T47D (cell line): ENCODE measurements around the gene MYLK4.

ENCODE experiments used
- DNase-seq, 2 experiments: peaks; one replicate each; pipeline versions ENCODE4 v3.0.0 to v3.0.0-alpha.2; 2011 to 2012; ENCODE audit warnings: low read depth in 1 of 2, low spot score in 1 of 2
- JUND ChIP-seq: IDR thresholded peaks from 2 replicates; pipeline ENCODE4 v1.6.1; 2012; ENCODE audit warnings: low read depth
- in situ Hi-C: cut with HindIII; loops from 2 replicates; pipeline ENCODE4 v1.10.0; 2016; ENCODE audit warnings: low sequenced_read_pairs, low pct_unique_long_range_greater_than_20kb

MYLK4 gene

DNA sequence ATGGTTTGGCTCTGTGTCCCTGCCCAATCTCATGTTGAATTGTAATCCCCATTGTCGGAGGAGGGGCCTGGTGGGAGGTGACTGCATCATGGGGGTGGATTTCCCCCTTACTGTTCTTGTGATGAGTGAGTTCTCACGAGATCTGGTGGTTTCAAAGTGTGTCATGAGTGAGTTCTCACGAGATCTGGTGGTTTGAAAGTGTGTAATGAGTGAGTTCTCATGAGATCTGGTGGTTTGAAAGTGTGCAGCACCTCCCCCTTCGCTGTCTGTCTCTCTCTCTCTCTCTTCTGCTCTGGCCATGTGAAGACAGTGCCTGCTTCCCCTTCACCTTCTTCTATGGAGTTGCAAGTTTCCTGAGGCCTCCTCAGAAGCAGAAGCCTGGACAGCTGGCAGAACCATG is 87.6 kb downstream of the MYLK4 start:
- no peak for DNase-seq
- no peak for TF ChIP-seq JUND
- in situ Hi-C loops, result no loop called here

DNA sequence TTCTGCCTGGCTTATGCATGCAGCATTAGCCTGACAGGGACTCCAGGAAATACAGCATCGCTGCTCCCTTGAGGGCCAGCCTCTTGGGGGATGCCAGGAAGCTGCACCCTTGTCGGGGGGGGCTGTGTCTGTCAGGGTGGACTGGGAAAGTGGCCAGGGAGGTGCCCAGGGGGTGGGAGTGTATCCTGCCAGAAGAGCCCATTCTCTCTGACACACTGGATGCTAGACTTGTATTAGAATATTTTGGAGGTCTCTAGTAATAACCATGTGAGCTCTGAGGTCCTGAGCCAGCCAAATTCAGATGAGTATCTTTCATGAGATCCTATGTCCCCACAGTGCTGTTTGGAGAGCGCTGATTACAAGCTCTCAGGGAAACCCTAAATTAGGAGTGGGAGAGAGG is 89.1 kb downstream of the MYLK4 start:
- DNase-seq, result no peak
- TF ChIP-seq JUND, result no peak
- in situ Hi-C loops, result no loop called here

DNA sequence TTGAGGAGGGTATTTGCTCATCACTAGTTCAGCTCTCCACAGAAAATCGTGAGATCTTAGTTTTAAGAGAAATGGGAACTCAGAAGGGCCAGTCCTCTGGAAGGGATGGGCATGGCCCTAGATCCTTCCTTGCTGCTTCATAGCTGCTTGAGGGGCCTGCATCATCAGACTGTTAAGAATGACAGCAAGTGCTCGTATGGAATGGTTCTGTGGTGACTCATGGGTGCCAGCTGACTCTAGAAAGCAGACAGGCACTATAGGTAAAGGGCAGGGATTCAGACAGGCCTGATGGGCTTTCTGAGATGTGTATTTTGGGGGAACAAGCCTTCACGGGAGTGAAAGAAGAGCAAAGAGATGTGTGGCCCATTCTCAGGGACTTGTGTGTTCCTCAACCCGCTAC is 90.8 kb downstream of the MYLK4 start:
- no peak for TF ChIP-seq JUND
- in situ Hi-C loops, result no loop called here
- DNase-seq, result no peak

DNA sequence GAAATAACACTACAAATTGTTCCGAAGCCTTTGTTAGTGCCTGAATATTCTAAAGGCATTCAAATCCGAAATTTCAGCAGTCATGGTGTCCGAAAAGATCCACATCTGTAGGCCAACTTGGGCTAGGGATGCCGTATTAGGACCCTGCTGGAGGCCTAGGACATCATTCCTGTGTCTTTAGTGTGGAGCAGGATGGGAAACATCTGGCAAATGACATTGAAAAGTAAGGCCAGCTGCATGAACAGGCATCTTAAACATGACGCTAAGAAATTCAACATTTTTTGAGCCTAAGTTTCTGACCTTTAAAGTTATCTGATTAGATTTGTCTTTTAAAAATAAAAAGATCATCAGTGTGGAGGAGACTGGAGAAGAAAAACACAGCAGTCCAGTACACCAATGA is 91.3 kb downstream of the MYLK4 start:
- no peak for DNase-seq
- no peak for TF ChIP-seq JUND
- in situ Hi-C loops, result no loop called here

DNA sequence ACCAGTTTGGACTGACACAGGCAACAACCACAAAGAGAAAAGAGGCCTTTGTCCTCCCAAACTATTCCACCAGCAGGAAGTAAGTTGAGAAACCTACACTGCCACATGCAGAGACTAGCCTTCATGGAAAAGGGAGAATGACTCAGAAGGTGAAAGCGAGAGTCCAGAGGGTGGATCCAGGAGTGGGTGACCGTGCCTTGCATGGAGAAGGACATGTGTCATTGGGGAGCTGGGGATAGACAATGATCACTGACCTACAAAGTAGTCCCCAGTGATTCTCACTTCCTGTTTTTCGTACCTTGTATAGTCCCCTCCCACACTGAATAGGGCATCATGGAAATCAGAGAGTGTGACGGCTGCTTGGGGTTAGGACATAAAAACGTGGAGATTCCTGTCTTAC is 91.9 kb downstream of the MYLK4 start:
- no peak for TF ChIP-seq JUND
- DNase-seq, result no peak
- in situ Hi-C loops, result no loop called here

DNA sequence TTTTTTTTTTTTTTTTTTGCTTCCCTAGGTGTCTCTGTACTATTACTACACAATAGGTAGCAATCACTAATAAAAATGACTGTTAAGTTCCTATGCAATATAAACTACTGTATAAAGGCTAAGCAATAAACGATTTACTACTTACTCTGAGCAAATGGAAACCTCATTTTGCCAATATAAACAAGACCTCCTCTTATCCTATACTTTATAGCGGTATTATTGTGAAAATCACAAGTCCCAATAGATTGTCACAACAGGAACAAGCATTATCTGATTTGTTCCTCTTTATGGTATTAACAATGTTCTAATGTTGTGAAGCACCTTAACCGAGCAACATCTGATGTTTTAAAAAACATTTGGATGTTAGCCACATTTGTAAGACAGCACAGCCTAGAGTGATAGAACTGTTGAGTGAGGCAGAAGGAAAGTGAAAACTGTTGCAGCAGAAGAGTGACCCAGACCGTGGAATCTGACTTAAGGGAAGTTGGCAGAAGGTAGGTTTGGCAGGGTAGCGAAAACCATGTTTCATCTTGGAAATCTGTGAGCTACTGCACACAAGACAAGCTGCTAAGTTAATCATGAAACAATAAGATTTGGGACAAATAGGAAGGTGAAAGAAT is 94.2 kb downstream of the MYLK4 start:
- DNase-seq, result no peak
- TF ChIP-seq JUND, result no peak
- in situ Hi-C loops, result no loop called here

DNA sequence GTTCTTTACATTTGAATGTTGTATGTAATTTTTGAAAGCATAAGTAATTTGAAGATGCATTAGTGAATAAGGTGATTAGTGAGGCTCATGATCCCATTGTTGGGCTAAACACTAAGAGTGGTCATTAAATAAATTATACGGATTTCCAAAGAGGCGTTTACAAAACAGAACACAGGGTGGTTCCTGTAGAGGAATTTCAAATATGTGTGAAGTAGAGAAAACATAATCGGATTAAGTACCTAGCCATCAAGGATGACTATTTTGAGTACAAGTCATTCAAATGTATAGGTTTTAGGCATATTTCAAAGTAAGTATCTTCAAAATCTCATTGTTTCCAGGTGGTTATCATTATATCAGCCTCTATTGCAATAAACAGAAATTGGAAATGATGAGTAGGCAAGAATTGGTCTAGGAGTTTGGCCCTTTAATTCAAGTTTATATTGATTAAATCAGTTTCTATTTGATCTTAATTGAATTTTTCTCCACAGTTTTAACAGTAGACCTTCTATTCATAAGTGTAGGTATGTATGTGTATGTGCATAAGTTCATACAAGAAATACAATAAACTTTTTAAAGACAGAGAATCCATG is 94.8 kb downstream of the MYLK4 start:
- TF ChIP-seq JUND, result no peak
- in situ Hi-C loops, result no loop called here
- no peak for DNase-seq

DNA sequence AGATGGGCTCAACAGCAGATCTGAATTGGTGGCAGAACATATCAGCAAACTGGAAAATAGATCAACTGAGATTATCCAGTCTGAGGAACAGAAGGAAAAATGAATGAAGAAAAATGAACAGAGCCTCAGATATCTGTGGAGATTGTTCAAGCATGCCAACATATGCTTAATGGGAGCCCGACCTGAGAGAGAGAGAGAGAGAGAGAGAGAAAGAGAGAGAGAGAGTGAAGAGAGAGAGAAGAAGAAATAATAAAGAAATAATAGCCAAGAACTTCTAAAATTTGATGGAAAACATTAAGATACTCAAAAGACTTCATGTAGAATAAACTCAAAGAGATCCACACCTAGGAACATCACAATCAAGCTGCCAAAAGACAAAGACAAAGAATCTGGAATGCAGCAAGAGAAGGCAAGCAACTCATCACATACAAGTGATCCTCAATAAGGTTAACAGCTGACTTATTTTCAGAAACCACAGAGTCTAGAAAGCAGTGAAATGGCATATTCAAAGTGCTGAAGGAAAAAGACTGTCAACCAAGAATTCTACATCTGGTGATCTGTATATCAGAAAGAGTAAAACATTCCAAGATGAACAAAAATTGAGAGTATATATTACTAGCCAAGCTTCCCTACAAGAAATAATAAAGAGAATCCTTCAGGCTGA is 97.2 kb downstream of the MYLK4 start:
- DNase-seq, result no peak
- in situ Hi-C loops, result no loop called here
- no peak for TF ChIP-seq JUND

DNA sequence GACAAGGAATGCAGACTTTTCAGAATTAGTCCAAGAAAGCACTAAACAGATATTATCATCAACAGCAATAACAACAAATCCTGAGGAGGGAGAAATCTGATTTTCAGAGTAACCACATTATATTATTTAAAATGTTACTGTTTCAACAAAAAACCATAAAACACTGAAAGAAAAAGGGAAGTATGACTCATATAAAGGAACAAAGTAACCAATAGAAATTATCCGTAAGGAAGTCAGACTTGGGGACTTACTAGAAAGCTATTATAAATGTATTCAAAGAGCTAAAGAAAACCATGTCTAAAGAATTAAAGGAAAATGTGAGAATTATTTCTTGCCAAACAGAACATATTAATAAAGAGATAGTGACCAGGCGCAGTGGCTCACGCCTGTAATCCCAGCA is 98.1 kb downstream of the MYLK4 start:
- no peak for DNase-seq
- in situ Hi-C loops, result no loop called here
- TF ChIP-seq JUND, result no peak

DNA sequence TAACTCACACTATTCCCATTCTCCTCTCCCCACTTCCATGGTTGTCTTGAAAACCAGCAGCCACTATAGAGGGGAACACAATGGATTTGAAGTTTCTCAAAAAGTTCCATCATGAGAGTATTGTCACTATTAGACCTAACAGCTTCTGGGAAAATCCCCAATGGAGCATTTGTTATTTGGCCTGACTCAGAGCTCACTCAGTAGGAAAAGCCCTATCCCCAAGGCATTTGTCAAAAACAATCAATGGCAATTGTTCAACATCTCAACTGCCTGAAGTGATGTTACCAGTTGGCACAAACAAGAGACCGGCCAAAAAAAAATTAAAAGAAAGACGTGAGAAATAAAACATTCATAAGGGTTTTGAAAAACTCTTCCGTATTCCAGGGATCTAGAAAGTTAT is 98.8 kb downstream of the MYLK4 start:
- in situ Hi-C loops, result no loop called here
- no peak for DNase-seq
- no peak for TF ChIP-seq JUND

DNA sequence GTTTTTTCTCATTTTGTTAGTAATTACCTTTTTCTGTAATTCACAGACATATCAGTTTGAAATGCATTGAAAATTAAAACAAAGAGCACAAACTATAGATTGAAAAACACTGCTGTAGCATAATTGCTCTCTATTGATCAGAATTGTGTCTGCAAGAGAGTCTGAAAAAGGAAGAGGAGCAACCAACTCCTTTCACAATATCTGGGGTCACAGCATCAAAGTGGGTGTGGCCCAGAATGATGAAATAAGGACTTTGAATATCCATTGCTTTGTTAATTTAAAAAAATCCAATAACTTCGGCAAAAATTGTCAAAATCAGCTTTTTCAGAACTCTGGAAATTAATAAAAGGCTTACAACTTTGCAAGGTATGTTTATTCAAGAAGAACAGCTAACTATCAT is 99.2 kb downstream of the MYLK4 start:
- no peak for DNase-seq
- no peak for TF ChIP-seq JUND
- in situ Hi-C loops, result no loop called here

DNA sequence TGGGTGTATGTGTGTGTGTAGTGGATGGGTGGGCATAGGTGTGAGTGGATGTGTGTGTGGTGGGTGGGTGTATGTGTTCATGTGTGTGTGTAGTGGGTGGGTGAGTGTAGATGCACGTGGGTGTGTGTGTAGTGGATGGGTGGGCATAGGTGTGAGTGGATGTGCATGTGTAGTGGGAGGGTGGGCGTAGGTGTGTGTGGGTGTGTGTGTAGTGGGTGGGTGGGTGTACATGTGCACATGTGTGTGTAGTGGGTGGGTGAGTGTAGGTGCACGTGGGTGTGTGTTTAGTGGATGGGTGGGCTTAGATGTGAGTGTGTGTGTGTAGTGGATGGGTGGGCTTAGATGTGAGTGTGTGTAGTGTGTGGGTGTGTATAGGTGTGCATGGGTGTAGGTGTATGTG is 104.4 kb downstream of the MYLK4 start:
- no peak for TF ChIP-seq JUND
- in situ Hi-C loops, result no loop called here
- no peak for DNase-seq

DNA sequence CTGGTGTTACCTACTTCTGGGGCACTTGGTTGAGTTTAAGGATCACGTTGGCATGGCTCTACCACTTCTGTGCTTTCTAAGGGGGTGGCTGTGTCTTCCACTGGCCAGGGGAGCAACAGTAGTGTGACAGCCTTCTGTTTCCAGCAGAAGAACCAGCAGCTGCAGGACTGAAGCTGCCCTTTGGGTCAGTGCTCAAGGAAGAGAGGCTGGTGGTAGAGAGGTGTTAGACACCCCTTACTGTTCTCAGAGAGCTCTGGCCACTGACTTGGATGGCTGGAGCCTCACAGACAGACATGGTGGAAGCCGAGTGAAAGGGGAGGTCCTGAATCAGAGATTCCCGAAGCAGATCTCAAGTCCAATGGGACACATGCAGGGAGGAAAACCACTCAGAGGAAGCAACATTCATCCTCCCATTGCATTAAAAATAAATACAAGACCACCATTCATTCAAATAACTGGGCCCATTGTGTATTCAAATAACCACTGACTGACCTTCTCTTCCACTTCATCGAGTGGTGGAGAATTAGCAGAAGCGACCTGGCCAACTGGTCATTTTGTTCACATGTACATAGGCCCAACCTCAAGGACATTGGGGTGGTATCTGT is 106.7 kb downstream of the MYLK4 start:
- no peak for DNase-seq
- in situ Hi-C loops, result no loop called here
- no peak for TF ChIP-seq JUND
